T-cell (primary cell): ENCODE data around the gene NFIA. TPM values are rescaled to one million over a fixed set of nuclear protein-coding genes. Genes with fewer than 3 reads are reported as not detected.
"Not testable (repeated sequence)": the region's sequence is repeated elsewhere in the genome, so short reads cannot be mapped to it uniquely, and the experiment has no call there.

Experiments
- ATAC-seq, 4 experiments: fragments of 200-7000 bp in 3 of 4; fragments of 150-1000 bp in 1 of 4; cut with Tn5 transposase; replicated peaks in 1 of 4; 1 replicate in 3 of 4; 2 replicates in 1 of 4; pipeline ENCODE4 v1.10.0; 2021; ENCODE audit warnings: moderate library complexity in 3 of 4, mild to moderate bottlenecking in 2 of 4, moderate number of reproducible peaks in 1 of 4
- CTCF ChIA-PET, 2 donors: fragments of 300-600 bp; sonication (Branson Sonifier 250); formaldehyde crosslinking; loops; one replicate each; lab custom pipeline; 2022; ENCODE audit warnings: antibody characterized with exemption in 2 of 2; lab: Charles Lee
- POLR2A ChIA-PET, 2 donors: fragments of 300-600 bp; sonication (Branson Sonifier 250); formaldehyde crosslinking; loops; one replicate each; lab custom pipeline; 2022; ENCODE audit warnings: antibody characterized with exemption in 2 of 2; lab: Charles Lee
- DNase-seq, 35 experiments: peaks; one replicate each; pipeline versions ENCODE4 v3.0.0 to v3.0.0-alpha.2; 2013 to 2023
- H3K27ac ChIP-seq: one replicate; pipeline ENCODE4 v1.5.1; 2013; ENCODE audit warnings: low read length
- H3K27me3 ChIP-seq, 2 experiments: replicated peaks in 1 of 2; 1 replicate in 1 of 2; 2 replicates in 1 of 2; pipeline versions ENCODE4 v1.6.1 to v1.7.0; 2013; ENCODE audit warnings: low read length in 1 of 2, mixed read lengths in 1 of 2; ENCODE audit not compliant: control insufficient read depth in 2 of 2, insufficient read depth in 2 of 2; ENCODE audit errors: extremely low read depth in 1 of 2
- H3K36me3 ChIP-seq, 2 donors: 1 replicate in 1 of 2; 2 replicates in 1 of 2; pipeline versions ENCODE4 v1.6.1 to v1.7.0; 2013; ENCODE audit warnings: low read length in 1 of 2; ENCODE audit not compliant: control insufficient read depth in 2 of 2, insufficient read depth in 1 of 2; ENCODE audit errors: extremely low read depth in 1 of 2
- H3K4me1 ChIP-seq, 2 experiments: 1 replicate in 1 of 2; 2 replicates in 1 of 2; pipeline versions ENCODE4 v1.6.1 to v1.7.0; 2013; ENCODE audit warnings: low read length in 2 of 2, mixed read lengths in 1 of 2; ENCODE audit not compliant: insufficient read depth in 2 of 2, control insufficient read depth in 1 of 2; ENCODE audit errors: extremely low read depth in 1 of 2
- H3K4me3 ChIP-seq, 2 donors: 1 replicate in 1 of 2; 2 replicates in 1 of 2; pipeline versions ENCODE4 v1.5.1 to v1.7.0; 2013; ENCODE audit warnings: mild to moderate bottlenecking in 2 of 2, low read length in 1 of 2, moderate library complexity in 1 of 2; ENCODE audit not compliant: control insufficient read depth in 1 of 2; ENCODE audit errors: extremely low read depth in 1 of 2
- H3K9me3 ChIP-seq: 2 replicates; pipeline ENCODE4 v1.7.0; 2013
- H3K27ac Mint-ChIP-seq, 2 donors: one replicate each; pipeline ENCODE4 v1.8.0; 2020 to 2021; ENCODE audit warnings: mild to moderate bottlenecking in 2 of 2, mixed read lengths in 2 of 2
- H3K27me3 Mint-ChIP-seq, 2 donors: one replicate each; pipeline ENCODE4 v1.8.0; 2021 to 2022; ENCODE audit warnings: mixed read lengths in 2 of 2
- H3K36me3 Mint-ChIP-seq: one replicate; pipeline ENCODE4 v1.8.0; 2021; ENCODE audit warnings: mixed read lengths
- H3K4me1 Mint-ChIP-seq, 3 donors: one replicate each; pipeline ENCODE4 v1.8.0; 2020 to 2022; ENCODE audit warnings: mixed read lengths in 3 of 3, mild to moderate bottlenecking in 1 of 3
- H3K4me3 Mint-ChIP-seq, 3 donors: one replicate each; pipeline ENCODE4 v1.8.0; 2020 to 2022; ENCODE audit warnings: mild to moderate bottlenecking in 3 of 3, mixed read lengths in 3 of 3, moderate library complexity in 3 of 3
- H3K9me3 Mint-ChIP-seq, 3 donors: one replicate each; pipeline ENCODE4 v1.8.0; 2020 to 2022; ENCODE audit warnings: mixed read lengths in 3 of 3
- WGBS: methylation state at CpG from one replicate; pipeline ENCODE4 v1.1.5; 2013; ENCODE audit warnings: missing lambda C conversion rate; ENCODE audit not compliant: insufficient coverage; 5-methylcytosine and 5-hydroxymethylcytosine counted together
- total RNA-seq, 35 experiments: library from RNA in 6 of 35; stranded (reverse) in 6 of 35; fragments of 120-200 nt in 1 of 35; gene quantifications; one replicate each; pipeline versions ENCODE4 v1.2.1 to v1.2.4 and lab custom pipeline; 2013 to 2026

Gene NFIA
- total RNA-seq, 5 donors from 2014 or later (not counting 1 experiment from before 2014, with no cell fraction given), result 5.1 to 10.1 (median 7.1) TPM

GRCh38 chr1:61067446-61068019, 14.8 kb upstream of the NFIA start:
- H3K36me3 ChIP-seq, result no peaks in the 10 kb centered on the region
- H3K9me3 ChIP-seq, result no peaks in the 10 kb centered on the region
- no peak for ATAC-seq
- no peak overlapping the region for H3K27ac ChIP-seq
- ChIA-PET CTCF (interaction anchor here in 1 of 2 donors (1.4 kb wide), 1 partner anchor 18 kb away, joined by 4 read pairs; no protein-coding TSS in a partner anchor), POLR2A (interaction anchor here in 1 of 2 donors (0.6 kb wide), 1 partner anchor 677 kb away, joined by 4 read pairs; no protein-coding TSS in a partner anchor)
- no peaks in the 10 kb centered on the region for H3K27me3 Mint-ChIP-seq
- 100% methylated on average over 1 of the region's 4 CpGs for WGBS
- no peaks in the 10 kb centered on the region for H3K4me1 Mint-ChIP-seq
- no peak for DNase-seq
- H3K27ac Mint-ChIP-seq, result no peak overlapping the region
- H3K27me3 ChIP-seq, result no peaks in the 10 kb centered on the region
- no peaks in the 10 kb centered on the region for H3K36me3 Mint-ChIP-seq
- no peaks in the 10 kb centered on the region for H3K9me3 Mint-ChIP-seq
- no peak overlapping the region for H3K4me3 ChIP-seq
- H3K4me1 ChIP-seq, result no peaks in the 10 kb centered on the region
- H3K4me3 Mint-ChIP-seq, result no peak overlapping the region

- Mint-ChIP-seq H3K4me3 (no peak overlapping the region), H3K4me1 (no peaks in the 10 kb centered on the region), H3K27me3 (no peaks in the 10 kb centered on the region), H3K36me3 (no peaks in the 10 kb centered on the region), H3K27ac (no peak overlapping the region), H3K9me3 (no peaks in the 10 kb centered on the region)
- Histone ChIP-seq H3K27me3 (no peaks in the 10 kb centered on the region), H3K4me3 (no peak overlapping the region), H3K36me3 (no peaks in the 10 kb centered on the region), H3K9me3 (no peaks in the 10 kb centered on the region), H3K27ac (no peak overlapping the region), H3K4me1 (no peaks in the 10 kb centered on the region)
- CTCF ChIA-PET, result interaction anchor here in 1 of 2 donors (1.9 kb wide), 1 partner anchor 19 kb away, joined by 4 read pairs; no protein-coding TSS in a partner anchor
- DNase-seq (no peak), ATAC-seq (no peak)
- no CpG with 5 or more reads among the region's 4 CpGs for WGBS
- POLR2A ChIA-PET, result no interaction called here
Observed at GRCh38 chr1:61070054-61070453, 12.3 kb upstream of the NFIA start.

- H3K4me3 Mint-ChIP-seq, result no peak overlapping the region
- WGBS, result no CpG with 5 or more reads among the region's 6 CpGs
Observed at GRCh38 chr1:61071205-61072130, 10.9 kb upstream of the NFIA start.

GRCh38 chr1:61073871-61074270, 8.5 kb upstream of the NFIA start:
- Mint-ChIP-seq H3K4me3 (no peak overlapping the region), H3K36me3 (no peaks in the 10 kb centered on the region), H3K27ac (no peak overlapping the region), H3K9me3 (no peaks in the 10 kb centered on the region), H3K27me3 (no peaks in the 10 kb centered on the region), H3K4me1 (peaks cover 18 to 23% (median 20%) of the 10 kb centered on the region in 3 donors)
- H3K27ac ChIP-seq, result no peak overlapping the region
- no peak for DNase-seq
- 99% methylated on average over 5 of the region's 5 CpGs for WGBS
- POLR2A ChIA-PET, result no interaction called here
- H3K36me3 ChIP-seq, result no peaks in the 10 kb centered on the region
- no peaks in the 10 kb centered on the region for H3K27me3 ChIP-seq
- H3K4me1 ChIP-seq, result peaks cover 8 to 12% of the 10 kb centered on the region in 2 experiments
- CTCF ChIA-PET, result interaction anchor here (0.6 to 1.1 kb wide), 2 partner anchors 24 to 146 kb away, joined by 3 to 4 read pairs; no protein-coding TSS in a partner anchor
- ATAC-seq, result no peak
- no peak overlapping the region for H3K4me3 ChIP-seq
- no peaks in the 10 kb centered on the region for H3K9me3 ChIP-seq

More at GRCh38 chr1:61071205-61072130, 10.9 kb upstream of the NFIA start:
- no peaks in the 10 kb centered on the region for H3K36me3 ChIP-seq
- no peaks in the 10 kb centered on the region for H3K27me3 ChIP-seq
- no peak overlapping the region for H3K27ac ChIP-seq
- CTCF ChIA-PET, result interaction anchor here (0.7 to 1.9 kb wide), 4 partner anchors 11 to 168 kb away, joined by 3 to 5 read pairs (median 4); no protein-coding TSS in a partner anchor
- no peak for DNase-seq
- ATAC-seq, result no peak
- H3K4me1 ChIP-seq, result no peaks in the 10 kb centered on the region
- Mint-ChIP-seq H3K36me3 (no peaks in the 10 kb centered on the region), H3K27ac (no peak overlapping the region), H3K9me3 (no peaks in the 10 kb centered on the region), H3K4me1 (peaks cover 5 to 6% (median 5%) of the 10 kb centered on the region in 3 donors), H3K27me3 (no peaks in the 10 kb centered on the region)
- no peak overlapping the region for H3K4me3 ChIP-seq
- POLR2A ChIA-PET, result interaction anchor here in 1 of 2 donors (0.6 kb wide), 2 partner anchors 16 to 75 kb away, joined by 3 to 6 read pairs; no protein-coding TSS in a partner anchor
- no peaks in the 10 kb centered on the region for H3K9me3 ChIP-seq

- POLR2A ChIA-PET, H3K36me3 ChIP-seq, H3K9me3 ChIP-seq, H3K4me3 ChIP-seq, H3K36me3 Mint-ChIP-seq, H3K9me3 Mint-ChIP-seq, H3K27me3 Mint-ChIP-seq, ATAC-seq, DNase-seq, H3K27me3 ChIP-seq: not testable (repeated sequence)
- Mint-ChIP-seq H3K4me1 (peaks cover 38 to 43% (median 39%) of the 10 kb centered on the region in 3 donors), H3K4me3 (peak overlapping the region; percentile 82 to 98 (median 90)), H3K27ac (peak overlapping the region; percentile 97 to 99)
- Histone ChIP-seq H3K27ac (peak overlapping the region; percentile 91), H3K4me1 (peaks cover 25 to 27% of the 10 kb centered on the region in 2 experiments)
- 98% methylated on average over 9 of the region's 16 CpGs for WGBS
- CTCF ChIA-PET, result interaction anchor here in 1 of 2 donors (0.7 kb wide), 1 partner anchor 72 kb away, joined by 3 read pairs; no protein-coding TSS in a partner anchor
Observed at GRCh38 chr1:61075833-61076232, 6.5 kb upstream of the NFIA start.
